DMS114 treated with DMSO at 0.1 percent for 48 hours (cell line): Measurements from ENCODE around the gene IKBKE.

Experiments used
- DNase-seq: peaks from one replicate; lab custom pipeline; 2025; ENCODE audit not compliant: unreplicated experiment; lab: John Stamatoyannopoulos, UW

Gene IKBKE

DNA sequence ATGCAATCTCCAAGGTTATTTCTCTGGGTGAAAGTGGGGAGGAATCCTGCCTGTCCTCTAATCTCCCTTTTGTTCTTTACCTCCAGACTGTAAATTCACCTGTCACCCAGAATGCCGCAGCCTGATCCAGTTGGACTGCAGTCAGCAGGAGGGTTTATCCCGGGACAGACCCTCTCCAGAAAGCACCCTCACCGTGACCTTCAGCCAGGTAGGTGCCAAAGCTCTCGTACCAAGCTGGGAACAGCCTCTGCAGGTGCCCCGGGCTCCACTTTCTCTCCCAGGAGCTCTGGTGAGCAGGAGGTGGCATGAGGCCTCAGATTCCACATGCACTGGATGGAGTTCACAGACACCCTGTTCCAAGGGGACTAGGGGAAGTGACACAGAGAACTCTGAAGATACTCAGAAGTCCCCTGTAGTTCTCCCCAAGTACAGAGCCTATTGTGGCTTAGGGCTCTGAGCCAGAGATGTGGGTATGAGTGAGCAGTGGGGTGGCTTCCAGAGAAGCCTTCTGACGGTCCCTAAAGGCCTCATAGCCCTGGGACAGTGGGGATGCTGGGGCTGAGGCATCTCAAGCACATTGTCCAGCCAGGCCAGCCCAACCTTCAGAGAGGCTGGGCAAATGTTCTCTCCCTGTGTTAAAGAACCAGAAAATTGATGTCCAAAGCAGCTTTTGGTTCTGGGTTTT lies 68.0 kb downstream of the IKBKE start:
- DNase-seq: no peak

DNA sequence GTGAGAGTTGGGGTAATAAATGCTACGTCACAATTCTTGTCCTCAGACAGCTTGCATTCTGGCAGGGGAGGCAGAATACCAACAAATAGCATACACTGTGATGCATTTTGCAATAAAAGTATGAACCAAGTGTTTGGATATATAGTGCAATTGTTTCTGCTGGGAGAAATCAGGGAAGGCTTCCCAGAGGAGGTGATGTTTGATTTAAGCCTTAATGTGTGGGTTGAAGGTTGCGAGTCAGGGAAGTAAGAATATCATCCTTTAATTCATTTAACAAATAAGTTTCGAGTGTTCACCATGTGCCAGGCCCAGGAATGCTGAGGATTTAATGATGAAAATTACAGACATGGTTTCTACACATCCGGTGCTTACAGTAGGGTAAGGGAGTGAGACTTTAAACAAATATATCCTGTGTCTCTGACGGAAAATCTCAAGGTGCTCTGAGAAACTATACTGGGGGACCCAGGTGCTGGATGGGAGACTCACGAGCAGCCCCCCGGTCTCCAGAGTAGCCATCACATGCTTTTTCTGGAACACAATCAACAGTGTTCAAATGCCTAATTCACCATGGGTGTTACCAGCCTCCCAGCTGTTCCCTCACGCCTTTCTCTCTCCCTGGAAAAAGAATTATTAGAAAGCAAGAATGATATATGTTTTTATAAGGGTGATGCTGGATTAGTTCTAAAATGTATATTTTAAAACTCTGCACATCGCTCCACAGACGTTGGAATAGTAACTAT lies 68.8 kb downstream of the IKBKE start:
- no peak for DNase-seq

DNA sequence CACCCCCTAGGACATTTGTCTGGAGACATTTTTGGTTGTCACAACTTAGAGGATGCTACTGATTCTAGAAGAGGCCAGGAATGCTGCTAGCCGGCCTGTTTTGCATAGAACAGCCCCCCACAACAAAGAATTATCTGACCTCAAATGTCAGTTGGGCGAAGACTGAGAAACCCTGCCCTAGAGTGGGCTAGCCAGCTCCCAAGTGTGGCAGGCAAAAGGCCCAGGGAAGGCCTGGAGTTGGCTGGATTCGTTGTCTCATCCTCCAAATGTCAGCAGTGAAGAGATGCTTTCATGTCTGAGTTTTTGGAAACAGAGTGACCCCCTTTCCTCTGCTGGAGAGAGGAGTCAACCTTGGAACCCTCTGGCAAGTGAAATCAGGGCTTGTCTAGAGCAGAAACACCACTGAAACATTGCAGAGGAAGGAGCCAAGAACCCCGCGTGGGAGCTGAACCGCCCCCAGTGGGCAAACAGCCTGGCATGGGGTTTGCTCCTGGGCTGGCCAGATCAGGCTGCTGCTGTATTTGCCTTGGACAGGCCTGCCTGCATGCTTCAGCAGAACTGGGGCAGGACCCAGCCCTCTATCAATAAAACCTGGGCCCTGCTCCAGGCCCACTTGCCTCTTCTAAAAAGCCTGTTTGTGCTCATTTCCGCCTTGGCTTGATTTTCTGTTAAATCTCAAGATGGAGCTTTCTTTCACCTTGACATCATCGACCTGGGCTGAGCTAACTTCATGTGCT lies 69.9 kb downstream of the IKBKE start:
- no peak for DNase-seq

DNA sequence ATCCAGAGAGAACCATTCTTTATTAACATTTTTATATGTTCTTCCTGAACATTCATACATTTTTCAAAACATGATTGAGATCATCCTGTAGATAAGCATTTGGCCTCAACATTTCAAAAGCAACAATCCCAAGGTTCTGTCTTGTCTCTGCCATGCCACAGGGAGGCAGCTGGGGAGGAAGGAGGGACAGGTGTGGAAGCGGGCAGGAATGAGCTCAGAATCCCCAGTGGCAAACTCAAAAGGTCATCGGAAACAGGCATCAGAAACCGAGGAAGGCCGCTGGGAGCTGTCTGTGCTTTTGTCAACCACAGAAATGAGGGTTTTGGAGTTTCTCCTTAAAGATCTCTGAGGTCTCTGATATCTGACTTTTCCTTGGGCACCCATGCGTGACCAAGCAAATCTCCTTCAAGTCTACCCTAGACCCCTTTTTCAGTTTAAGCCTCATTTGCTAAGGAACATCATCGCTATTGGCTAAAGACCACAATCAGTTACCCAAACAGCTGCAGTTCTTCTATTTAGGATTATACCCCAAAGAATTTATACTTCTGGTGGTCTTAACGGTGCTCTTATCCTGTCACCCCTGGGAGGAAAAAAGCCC lies 71.1 kb downstream of the IKBKE start:
- DNase-seq: no peak

DNA sequence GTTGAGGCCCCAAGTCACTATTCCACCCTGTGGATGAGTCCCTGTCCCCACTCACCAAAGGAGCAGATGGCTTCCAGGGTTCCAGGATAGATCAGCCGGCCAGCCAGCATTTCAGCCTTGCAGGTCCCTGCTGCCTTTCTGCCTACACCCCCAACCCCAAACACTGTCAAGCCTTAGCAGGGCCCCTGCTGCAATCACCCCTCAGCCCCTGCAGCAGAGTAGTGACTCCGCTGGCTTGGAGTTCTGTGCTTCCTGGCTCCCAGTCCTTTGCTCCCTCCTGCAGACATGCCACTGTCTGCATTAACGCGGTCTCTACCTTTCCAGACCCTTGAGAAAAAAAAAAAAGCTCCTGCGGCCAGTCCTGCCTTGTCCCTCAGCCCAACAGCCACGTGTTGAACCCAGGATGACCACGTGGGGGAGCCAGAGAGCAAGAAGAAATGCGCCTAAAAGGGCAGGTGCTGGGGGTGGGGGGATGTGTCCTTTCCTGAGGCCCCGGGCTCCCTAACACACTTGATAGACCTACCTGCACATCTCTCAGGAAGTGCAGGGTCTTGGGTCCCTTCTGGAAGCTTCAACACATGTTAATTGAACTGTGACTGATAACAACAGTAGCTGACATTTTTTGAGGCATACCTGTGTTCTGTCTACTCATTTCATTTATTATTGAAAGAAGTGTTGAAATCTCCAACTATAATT lies 74.4 kb downstream of the IKBKE start:
- peak; percentile 26 for DNase-seq

DNA sequence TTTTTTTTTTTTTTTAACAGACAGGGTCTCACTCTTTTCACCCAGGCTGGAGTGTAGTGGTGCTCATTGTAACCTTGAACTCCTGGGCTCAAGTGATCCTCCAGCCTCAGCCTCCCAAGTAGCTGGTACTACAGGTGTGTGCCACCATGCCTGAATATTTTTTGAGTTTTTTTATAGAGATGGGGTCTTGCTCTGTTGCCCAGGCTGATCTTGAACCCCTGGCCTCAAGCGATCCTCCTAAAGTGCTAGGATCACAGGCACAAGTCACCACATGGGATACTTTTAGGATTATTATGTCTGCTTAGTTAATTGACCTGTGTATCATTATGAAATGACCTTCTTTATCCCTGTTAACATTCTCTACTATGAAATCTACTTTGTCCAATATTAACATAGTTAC lies 75.1 kb downstream of the IKBKE start:
- DNase-seq: no peak
